HG02642 (cell line): Measurements from ENCODE around the gene CIDEB.

Experiments
- ATAC-seq: cut with Tn5 transposase; IDR thresholded peaks from one replicate; pipeline ENCODE4 v1.9.1; 2021; ENCODE audit warnings: mild to moderate bottlenecking; ENCODE audit not compliant: unreplicated experiment, poor library complexity

Gene CIDEB

GRCh38 chr14:24314377-24315193 lies 6.8 kb upstream of the CIDEB start:
- no peak for ATAC-seq

- no peak for ATAC-seq
Observed at GRCh38 chr14:24313913-24314312, 6.1 kb upstream of the CIDEB start.

- ATAC-seq = no peak
Observed at GRCh38 chr14:24312736-24313507, 5.1 kb upstream of the CIDEB start.

- ATAC-seq = no peak
Observed at GRCh38 chr14:24311837-24312615, 4.2 kb upstream of the CIDEB start.

GRCh38 chr14:24310646-24311604 lies 3.1 kb upstream of the CIDEB start, which contains the start of gene LTB4R:
LTB4R (plus strand) TSS chr14:24311502; CDS start chr14:24315652, 4,150 bp downstream.
- peak; percentile 73 for ATAC-seq

- no peak for ATAC-seq
Observed at GRCh38 chr14:24310265-24310645, 2.5 kb upstream of the CIDEB start.

- ATAC-seq = no peak
Observed at GRCh38 chr14:24309538-24310264, 1.9 kb upstream of the CIDEB start, which contains the start of gene LTB4R2. LTB4R2 (plus strand) TSS chr14:24310140; CDS start chr14:24310665, 525 bp downstream.

- no peak for ATAC-seq
Observed at GRCh38 chr14:24308342-24309124, 756 bp upstream of the CIDEB start.

GRCh38 chr14:24307156-24307574 lies 612 bp downstream of the CIDEB start:
- no peak for ATAC-seq

- no peak for ATAC-seq
Observed at GRCh38 chr14:24304019-24304387, 3.8 kb downstream of the CIDEB start.

- no peak for ATAC-seq
Observed at GRCh38 chr14:24300326-24300980, 7.3 kb downstream of the CIDEB start.

GRCh38 chr14:24299255-24300191 lies 8.3 kb downstream of the CIDEB start, which contains the start of the genes DHRS1 and NOP9:
DHRS1 (minus strand) TSS chr14:24299780; CDS start chr14:24299106, 674 bp downstream.
NOP9 (plus strand) TSS chr14:24299850; CDS start chr14:24299955, 105 bp downstream.
- ATAC-seq = peak; percentile 75

- ATAC-seq = no peak
Observed at GRCh38 chr14:24298892-24299254, 8.9 kb downstream of the CIDEB start.

GRCh38 chr14:24297190-24297964 lies 10.4 kb downstream of the CIDEB start:
- peak; percentile 5 for ATAC-seq

- peak; percentile 49 for ATAC-seq
Observed at GRCh38 chr14:24296341-24297157, 11.2 kb downstream of the CIDEB start.
